HG03354 (cell line): ENCODE results near the gene PLAC8L1.
"Not testable (repeated sequence)": the region's sequence is repeated elsewhere in the genome, so short reads cannot be mapped to it uniquely, and the experiment has no call there.

Source experiments
- ATAC-seq: cut with Tn5 transposase; IDR thresholded peaks from one replicate; pipeline ENCODE4 v1.9.1; 2021; ENCODE audit warnings: mild to moderate bottlenecking; ENCODE audit not compliant: unreplicated experiment, poor library complexity, severe bottlenecking

Gene PLAC8L1

GRCh38 chr5:146105477-146105876, at the start of gene PLAC8L1:
PLAC8L1 (minus strand) TSS chr5:146105577; CDS start chr5:146104311, 1,266 bp downstream.
- ATAC-seq, result no peak

- ATAC-seq, result no peak
Observed at GRCh38 chr5:146151970-146152369, 46.6 kb upstream of the PLAC8L1 start.

- ATAC-seq, result no peak
Observed at GRCh38 chr5:146137967-146138403, 32.6 kb upstream of the PLAC8L1 start.

- ATAC-seq, result no peak
Observed at GRCh38 chr5:146130440-146131045, 25.2 kb upstream of the PLAC8L1 start.

- no peak for ATAC-seq
Observed at GRCh38 chr5:146126068-146126467, 20.7 kb upstream of the PLAC8L1 start.

- no peak for ATAC-seq
Observed at GRCh38 chr5:146124580-146124979, 19.2 kb upstream of the PLAC8L1 start.

- not testable (repeated sequence) for ATAC-seq
Observed at GRCh38 chr5:146121451-146121850, 16.1 kb upstream of the PLAC8L1 start.

- ATAC-seq, result no peak
Observed at GRCh38 chr5:146118322-146118721, 12.9 kb upstream of the PLAC8L1 start.

- ATAC-seq, result not testable (repeated sequence)
Observed at GRCh38 chr5:146117216-146117615, 11.8 kb upstream of the PLAC8L1 start.

- ATAC-seq, result no peak
Observed at GRCh38 chr5:146116361-146116760, 11.0 kb upstream of the PLAC8L1 start.

- ATAC-seq, result no peak
Observed at GRCh38 chr5:146112476-146112875, 7.1 kb upstream of the PLAC8L1 start.

- no peak for ATAC-seq
Observed at GRCh38 chr5:146111409-146111808, 6.0 kb upstream of the PLAC8L1 start.

GRCh38 chr5:146109379-146109778, 4.0 kb upstream of the PLAC8L1 start:
- no peak for ATAC-seq

- not testable (repeated sequence) for ATAC-seq
Observed at GRCh38 chr5:146108870-146109269, 3.5 kb upstream of the PLAC8L1 start.

GRCh38 chr5:146107901-146108300, 2.5 kb upstream of the PLAC8L1 start:
- ATAC-seq, result no peak

- no peak for ATAC-seq
Observed at GRCh38 chr5:146103594-146103993, 1.8 kb downstream of the PLAC8L1 start.

- no peak for ATAC-seq
Observed at GRCh38 chr5:146101646-146102045, 3.7 kb downstream of the PLAC8L1 start.

GRCh38 chr5:146098047-146098446, 7.3 kb downstream of the PLAC8L1 start:
- no peak for ATAC-seq

GRCh38 chr5:146091881-146092280, 13.5 kb downstream of the PLAC8L1 start:
- no peak for ATAC-seq

GRCh38 chr5:146089287-146089686, 16.1 kb downstream of the PLAC8L1 start:
- ATAC-seq, result no peak

GRCh38 chr5:146088098-146088497, 17.3 kb downstream of the PLAC8L1 start:
- no peak for ATAC-seq

GRCh38 chr5:146084376-146084775, 21.0 kb downstream of the PLAC8L1 start:
- ATAC-seq, result no peak
